ENCODE measurements around the gene IVNS1ABP.

IVNS1ABP gene

DNA sequence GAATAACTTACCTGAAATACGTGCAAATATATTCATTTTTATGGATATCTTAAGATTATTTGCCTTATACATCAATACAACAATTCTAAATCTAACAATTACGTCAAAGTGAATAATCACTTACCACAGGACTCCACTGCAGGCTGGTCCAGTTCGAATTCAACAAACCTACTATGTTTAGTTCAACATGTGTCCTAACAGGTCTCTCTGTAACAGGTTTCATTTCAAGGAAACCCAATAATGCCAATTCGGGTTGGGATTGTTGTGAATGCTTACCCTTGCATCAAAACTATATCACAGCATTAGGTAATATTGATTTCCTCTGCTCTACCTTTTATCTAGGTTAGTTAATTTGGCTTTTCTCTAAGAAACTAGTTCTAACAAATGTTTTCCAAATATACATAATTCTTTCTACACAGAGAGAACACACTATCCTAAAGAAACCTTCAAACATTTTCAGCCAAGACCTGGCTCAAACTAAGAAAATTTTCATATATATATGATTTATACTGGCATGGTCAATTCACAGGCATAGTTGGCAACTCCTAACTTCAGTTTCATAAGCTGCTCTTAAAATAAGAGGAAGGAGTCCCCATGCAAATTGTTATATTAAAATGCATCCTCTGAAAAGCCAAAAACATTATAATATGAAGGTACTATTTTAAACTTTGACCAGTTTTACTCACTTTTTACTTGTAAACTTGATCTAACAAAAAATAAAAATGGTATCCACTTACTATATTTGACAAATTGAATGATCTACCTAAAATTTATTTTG is 4.5 kb downstream of the IVNS1ABP start:
- no peak for DNase-seq (ENCODE audit: low read depth)
- TF ChIP-seq, protein P1, sequence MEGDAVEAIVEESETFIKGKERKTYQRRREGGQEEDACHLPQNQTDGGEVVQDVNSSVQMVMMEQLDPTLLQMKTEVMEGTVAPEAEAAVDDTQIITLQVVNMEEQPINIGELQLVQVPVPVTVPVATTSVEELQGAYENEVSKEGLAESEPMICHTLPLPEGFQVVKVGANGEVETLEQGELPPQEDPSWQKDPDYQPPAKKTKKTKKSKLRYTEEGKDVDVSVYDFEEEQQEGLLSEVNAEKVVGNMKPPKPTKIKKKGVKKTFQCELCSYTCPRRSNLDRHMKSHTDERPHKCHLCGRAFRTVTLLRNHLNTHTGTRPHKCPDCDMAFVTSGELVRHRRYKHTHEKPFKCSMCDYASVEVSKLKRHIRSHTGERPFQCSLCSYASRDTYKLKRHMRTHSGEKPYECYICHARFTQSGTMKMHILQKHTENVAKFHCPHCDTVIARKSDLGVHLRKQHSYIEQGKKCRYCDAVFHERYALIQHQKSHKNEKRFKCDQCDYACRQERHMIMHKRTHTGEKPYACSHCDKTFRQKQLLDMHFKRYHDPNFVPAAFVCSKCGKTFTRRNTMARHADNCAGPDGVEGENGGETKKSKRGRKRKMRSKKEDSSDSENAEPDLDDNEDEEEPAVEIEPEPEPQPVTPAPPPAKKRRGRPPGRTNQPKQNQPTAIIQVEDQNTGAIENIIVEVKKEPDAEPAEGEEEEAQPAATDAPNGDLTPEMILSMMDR (conservative IDR thresholded peaks at IDR 0.05; ENCODE audit: low read depth, low read length) = no peak
- H3K4me3 ChIP-seq (ENCODE audit: low read length) = peak overlapping the region; percentile 99

DNA sequence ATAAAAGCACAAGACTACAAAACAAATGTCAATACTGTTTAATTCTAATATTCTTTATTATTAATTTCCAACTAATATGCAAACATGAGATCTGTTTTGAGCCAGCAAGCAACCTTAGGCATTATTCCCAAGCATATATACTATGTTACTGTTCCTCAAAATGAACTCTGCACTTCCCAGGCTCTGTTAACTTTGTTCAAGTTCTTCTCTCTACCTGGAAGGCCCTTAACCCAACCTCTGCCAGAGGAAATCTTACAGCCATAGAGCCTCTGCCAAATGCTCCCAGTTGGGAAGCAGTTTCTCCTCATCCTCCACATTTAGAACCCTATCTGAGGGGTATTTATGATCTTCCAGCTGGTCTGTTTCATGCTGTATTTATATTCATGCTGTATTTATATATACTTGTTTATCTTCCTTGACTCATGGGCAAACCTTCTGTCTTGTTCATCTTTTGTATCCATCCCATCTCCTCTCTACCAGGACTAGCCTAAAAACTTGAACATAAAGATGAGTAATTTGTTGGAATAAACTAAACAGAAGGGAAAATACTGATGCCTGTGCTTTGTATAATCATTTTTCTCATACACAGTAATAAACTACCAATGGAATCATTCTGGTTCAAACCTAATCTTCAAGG is 5.3 kb downstream of the IVNS1ABP start:
- TF ChIP-seq, protein P1 (conservative IDR thresholded peaks at IDR 0.05; ENCODE audit: low read depth, low read length) = no peak
- DNase-seq (ENCODE audit: low read depth) = no peak
- peak overlapping the region; percentile 99 for H3K4me3 ChIP-seq (ENCODE audit: low read length)

DNA sequence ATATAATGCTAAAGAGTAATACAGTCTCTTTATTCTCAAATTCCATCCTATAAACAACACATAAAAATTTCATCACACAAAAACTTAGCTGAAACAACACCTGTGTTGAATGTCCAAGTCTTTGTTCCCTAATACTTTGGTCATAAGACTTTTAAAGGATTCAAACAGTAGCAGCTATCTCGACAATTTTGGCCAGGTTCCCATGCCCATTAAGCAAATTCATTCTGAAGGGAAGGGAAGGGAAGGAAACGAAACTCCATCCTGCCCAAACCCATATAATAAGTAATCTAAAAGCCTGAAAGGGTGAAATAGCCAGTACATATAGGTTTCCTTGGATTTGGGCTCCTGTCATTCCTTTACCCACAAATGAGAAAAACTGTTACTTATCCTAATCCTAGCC is 7.5 kb downstream of the IVNS1ABP start:
- TF ChIP-seq, protein P1 (conservative IDR thresholded peaks at IDR 0.05; ENCODE audit: low read depth, low read length) = no peak
- H3K4me3 ChIP-seq (ENCODE audit: low read length) = peak overlapping the region; percentile 12
- no peak for DNase-seq (ENCODE audit: low read depth)

DNA sequence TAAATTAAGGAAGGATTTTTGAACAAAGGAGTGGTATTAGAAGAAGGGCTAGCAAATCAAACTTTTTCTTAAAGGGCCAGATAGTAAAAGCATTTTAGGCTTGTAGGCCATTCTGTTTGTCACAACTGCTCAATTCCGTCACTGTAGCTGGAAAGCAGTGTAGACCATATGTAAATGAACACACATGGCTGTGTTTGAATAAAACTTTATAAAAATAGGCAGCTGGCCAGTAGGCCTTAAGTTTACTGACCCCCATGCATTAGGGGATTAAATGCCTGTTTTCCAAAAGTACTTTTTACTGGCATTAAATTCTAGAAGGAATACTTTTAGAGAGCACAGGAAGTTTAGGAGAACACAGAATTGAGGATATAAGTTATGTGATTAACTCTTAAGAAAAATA is 8.9 kb downstream of the IVNS1ABP start:
- DNase-seq (ENCODE audit: low read depth) = no peak
- H3K4me3 ChIP-seq (ENCODE audit: low read length) = no peak overlapping the region
- TF ChIP-seq, protein P1 (conservative IDR thresholded peaks at IDR 0.05; ENCODE audit: low read depth, low read length) = no peak

DNA sequence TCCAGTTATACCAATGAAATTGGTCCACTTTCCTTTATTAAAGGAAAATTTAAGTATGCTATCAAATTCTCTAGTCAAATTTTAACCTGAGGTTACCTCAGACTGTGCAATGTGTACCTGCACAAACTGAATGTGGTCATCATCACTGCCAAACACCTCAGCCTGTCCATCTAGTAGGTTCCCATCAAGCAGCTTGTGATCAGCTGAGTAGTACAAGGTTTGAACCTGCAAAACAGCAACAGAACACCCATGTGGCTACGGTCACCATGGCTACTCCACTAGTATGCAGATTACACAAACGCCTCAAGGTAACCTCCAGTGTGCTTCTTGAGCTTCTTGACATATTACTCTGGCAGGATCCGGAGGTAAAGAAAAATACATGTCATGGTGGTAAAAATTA is 11.6 kb downstream of the IVNS1ABP start:
- no peak for DNase-seq (ENCODE audit: low read depth)
- TF ChIP-seq, protein P1 (conservative IDR thresholded peaks at IDR 0.05; ENCODE audit: low read depth, low read length) = no peak
- H3K4me3 ChIP-seq (ENCODE audit: low read length) = no peak overlapping the region

DNA sequence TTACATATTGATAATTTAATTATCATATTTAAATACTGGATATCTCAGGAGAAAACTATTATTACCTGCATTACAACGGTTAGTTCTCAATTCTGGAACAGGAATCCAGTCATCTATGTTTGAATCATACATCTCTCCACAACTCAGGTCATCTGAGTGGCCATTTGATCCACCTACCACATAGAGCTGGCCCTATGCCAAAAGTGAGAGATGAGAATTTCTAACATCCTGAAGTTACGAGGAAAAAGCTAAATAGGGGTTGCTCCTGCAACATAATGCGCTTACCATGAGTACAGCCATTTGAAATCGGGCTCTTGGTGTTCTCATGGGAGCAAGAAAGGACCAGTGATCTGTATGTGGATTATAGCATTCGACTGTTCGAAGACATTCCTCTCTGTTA is 16.9 kb downstream of the IVNS1ABP start:
- no peak overlapping the region for H3K4me3 ChIP-seq (ENCODE audit: low read length)
- TF ChIP-seq, protein P1 (conservative IDR thresholded peaks at IDR 0.05; ENCODE audit: low read depth, low read length) = no peak
- DNase-seq (ENCODE audit: low read depth) = no peak

DNA sequence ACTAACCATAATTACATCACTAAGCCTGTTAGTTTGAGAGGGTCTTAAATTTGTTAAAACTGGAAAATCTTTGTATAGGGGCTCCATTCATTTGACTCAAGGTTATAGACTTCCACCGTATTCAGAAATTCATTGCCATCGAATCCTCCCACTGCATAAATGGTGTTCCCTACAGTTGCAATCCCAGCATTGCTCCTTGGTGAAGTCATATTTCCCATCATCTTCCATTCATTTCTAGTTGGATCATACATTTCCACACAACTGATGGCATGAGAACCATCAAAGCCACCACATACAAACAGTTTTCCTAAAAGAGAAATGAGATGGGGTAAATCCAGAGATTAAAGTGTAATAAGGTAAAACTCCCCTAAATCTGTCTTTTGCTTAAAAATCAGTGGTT is 19.1 kb downstream of the IVNS1ABP start:
- no peak overlapping the region for H3K4me3 ChIP-seq (ENCODE audit: low read length)
- TF ChIP-seq, protein P1 (conservative IDR thresholded peaks at IDR 0.05; ENCODE audit: low read depth, low read length) = no peak
- no peak for DNase-seq (ENCODE audit: low read depth)
